Non-pigmented ciliary epithelial cell (primary cell): Measurements from ENCODE around the gene PLXNC1.
"Not testable (repeated sequence)": the region's sequence is repeated elsewhere in the genome, so short reads cannot be mapped to it uniquely, and the experiment has no call there.

Experiments used
- DNase-seq: peaks from one replicate; pipeline ENCODE4 v3.0.0-alpha.2; 2010; ENCODE audit warnings: low read depth

The PLXNC1 gene

DNA sequence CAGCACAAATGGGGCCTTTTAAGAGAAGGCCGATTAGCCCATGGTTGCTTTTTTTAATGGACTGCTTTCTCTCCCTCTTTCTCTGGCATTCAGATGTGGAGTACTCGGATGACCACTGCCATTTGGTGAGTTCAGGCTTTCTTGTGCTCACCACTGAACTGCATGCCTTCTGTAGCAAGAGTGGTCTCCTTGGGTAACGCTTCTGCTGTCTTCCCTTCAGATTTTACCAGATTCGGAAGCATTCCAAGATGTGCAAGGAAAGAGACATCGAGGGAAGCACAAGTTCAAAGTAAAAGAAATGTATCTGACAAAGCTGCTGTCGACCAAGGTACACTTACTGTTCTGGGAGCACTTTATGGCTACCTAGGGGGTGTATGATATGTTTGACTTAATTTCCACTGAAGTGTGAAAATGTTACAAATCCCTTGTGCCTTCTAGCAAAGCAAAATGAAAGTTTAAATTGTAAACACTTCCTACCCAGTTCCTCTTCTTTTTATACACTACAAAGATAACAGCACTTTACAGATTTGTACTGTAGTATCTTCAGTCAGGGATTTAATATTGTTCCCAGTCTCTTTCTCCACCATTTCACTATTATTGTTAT lies 148.8 kb downstream of the PLXNC1 start:
- DNase-seq = no peak

GRCh38 chr12:94297876-94298505 lies 149.6 kb downstream of the PLXNC1 start:
- no peak for DNase-seq

DNA sequence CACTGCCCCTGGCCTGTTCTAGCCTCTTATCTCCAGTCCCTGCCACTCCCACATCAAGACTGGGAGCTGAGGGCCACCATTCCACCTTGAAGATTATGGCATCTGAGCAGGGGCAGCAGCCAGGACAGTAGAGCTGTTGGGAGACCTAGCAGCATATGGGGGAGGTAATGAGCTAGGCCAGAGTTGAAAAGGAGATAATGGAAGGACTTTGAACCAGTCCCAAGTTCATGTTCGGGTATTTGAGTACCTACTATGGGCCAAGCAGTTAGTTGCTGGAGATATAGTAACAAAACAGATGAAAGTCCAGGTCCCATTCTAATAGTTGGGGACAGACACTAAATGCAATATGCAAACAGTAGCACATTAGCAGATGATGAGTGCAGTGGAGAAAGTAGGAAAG lies 151.5 kb downstream of the PLXNC1 start:
- DNase-seq = no peak

- DNase-seq = no peak
These were observed 155.6 kb downstream of the PLXNC1 start for GRCh38 chr12:94304012-94304411.

GRCh38 chr12:94304566-94305061 lies 156.2 kb downstream of the PLXNC1 start:
- peak; percentile 70 for DNase-seq

- peak; percentile 59 for DNase-seq
These were observed 157.0 kb downstream of the PLXNC1 start for GRCh38 chr12:94305130-94305957.

DNA sequence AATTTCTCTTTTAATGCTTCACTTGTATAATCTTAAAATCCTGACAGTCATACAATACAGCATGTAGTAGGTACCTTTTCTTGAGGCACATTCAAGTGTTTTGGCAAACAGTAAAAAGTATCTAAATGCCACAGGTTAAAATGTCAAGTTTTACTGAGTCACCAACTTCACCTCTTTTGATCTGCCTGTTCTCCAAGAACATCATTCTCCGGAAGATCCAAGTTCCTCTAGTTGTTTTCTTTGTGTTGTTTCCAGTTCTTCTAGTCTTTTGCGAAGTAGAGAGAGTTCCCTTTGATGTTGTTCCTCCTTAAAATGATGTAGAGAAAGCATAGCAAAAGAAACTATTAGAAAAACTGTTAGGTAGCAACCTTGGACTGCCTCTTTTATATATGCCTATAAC lies 160.2 kb downstream of the PLXNC1 start:
- no peak for DNase-seq

- no peak for DNase-seq
These were observed 161.0 kb downstream of the PLXNC1 start for GRCh38 chr12:94309373-94309772.

DNA sequence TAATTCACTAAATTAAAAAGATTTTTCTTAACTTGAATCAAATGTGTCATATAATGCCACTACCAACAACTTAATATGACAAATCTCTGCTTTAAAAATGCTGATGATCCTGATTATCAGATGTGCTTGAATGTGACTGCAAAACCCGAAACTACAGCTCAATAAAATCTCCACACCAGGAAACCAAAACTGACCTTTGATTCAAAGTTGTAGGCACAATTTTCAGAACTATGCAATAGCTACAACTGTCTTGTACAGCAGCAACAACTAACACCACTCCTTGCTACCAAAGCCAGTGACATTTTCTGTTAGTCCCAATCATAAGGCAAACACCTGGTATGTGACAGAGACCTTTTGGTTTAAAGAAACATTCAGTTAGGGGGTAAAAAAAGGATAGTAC lies 164.0 kb downstream of the PLXNC1 start:
- DNase-seq = no peak

DNA sequence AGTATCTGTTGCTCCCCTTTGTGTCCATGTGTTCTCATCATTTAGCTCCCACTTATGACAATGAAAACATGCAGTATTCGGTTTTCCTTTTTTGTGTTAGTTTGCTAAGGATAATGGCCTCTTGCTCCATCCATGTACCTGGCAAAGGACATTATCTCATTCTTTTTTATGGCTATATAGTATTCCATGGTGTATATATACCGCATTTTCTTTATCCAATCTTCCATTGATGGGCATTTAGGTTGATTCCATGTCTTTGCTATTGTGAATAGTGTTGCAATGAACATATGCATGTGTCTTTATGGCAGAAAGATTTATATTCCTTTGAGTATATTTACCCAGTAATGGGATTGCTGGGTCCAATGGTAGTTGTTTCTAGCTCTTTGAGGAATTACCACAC lies 168.2 kb downstream of the PLXNC1 start:
- DNase-seq = not testable (repeated sequence)

GRCh38 chr12:94318181-94318580 lies 169.8 kb downstream of the PLXNC1 start:
- no peak for DNase-seq

- DNase-seq = no peak
These were observed 171.7 kb downstream of the PLXNC1 start for GRCh38 chr12:94320109-94320508.

- no peak for DNase-seq
These were observed 174.0 kb downstream of the PLXNC1 start for GRCh38 chr12:94322346-94322745.

DNA sequence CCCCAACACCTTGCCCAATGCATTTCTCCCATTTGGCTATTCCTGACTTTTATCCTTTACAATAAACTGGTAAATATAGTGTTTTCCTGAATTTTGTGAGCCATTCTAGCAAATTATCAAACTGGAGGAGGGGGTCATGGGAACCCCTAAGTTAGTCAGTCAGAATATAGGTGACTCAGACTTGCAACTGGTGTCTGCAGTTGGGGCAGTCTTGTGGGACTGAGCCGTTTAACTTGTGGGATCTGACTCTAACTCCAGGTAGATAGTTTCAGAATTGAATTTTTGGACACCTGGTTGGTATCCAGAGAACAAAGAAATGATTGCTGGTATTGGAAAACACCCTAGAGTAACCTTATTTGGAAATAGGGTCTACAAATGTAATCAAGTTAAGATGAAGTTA lies 177.9 kb downstream of the PLXNC1 start:
- no peak for DNase-seq

DNA sequence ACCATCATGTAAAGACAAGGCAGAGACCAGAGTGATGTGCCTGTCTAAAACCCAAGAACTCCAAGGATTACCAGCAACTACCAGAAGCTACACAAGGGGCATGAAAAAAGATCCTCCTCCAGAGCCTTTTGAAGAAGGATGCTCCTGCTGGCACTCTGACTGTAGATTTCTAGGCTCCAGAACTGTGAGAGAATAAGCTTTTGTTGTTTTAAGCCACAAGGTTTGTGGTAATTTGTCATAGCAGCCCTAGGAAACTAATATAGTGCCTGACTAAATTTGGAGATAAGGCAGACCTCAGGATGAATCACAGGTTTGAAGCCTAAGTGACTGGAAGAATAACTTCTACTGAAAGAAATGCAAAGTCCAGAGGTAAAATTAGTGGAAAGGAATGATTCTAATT lies 178.3 kb downstream of the PLXNC1 start:
- DNase-seq = peak; percentile 65

DNA sequence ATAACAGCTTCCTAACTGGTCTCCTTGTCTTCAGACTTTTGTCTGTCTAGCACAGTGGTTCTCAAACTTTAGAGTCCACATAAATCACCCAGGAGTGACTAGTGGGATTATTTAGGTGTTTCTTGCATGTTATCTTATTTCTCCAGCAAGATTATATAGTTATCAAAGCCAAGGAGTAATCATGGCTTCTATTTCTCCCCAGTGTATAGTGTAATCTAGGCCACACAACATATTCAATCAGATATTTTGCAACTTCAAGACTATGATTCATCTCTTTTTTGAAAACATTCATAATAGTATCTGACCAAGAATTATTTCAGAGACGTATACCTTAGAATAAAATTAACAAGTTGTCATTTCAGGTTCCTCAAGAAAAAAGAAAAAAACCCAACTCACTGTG lies 179.4 kb downstream of the PLXNC1 start:
- DNase-seq = no peak

DNA sequence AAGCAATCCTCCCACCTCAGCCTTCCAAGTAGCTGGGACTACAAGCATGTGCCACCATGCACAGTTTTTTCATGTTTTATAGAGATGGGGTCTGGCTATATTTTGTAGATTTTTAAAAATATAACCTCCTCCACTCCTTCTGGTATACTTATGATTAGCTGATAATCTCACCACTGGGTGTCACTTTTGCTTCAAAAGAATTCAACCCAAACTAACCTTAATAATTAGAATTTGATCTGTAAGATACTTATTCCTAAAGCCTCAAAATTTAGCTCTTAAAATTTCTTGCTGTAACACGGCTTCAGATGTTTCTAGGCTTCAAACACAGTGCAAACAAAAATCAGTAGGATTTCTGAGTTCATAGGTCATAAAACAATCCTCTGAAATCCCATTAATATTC lies 181.0 kb downstream of the PLXNC1 start:
- DNase-seq = no peak

- no peak for DNase-seq
These were observed 185.0 kb downstream of the PLXNC1 start for GRCh38 chr12:94333396-94333795.

GRCh38 chr12:94336211-94336925 lies 188.0 kb downstream of the PLXNC1 start:
- peak; percentile 8 for DNase-seq

DNA sequence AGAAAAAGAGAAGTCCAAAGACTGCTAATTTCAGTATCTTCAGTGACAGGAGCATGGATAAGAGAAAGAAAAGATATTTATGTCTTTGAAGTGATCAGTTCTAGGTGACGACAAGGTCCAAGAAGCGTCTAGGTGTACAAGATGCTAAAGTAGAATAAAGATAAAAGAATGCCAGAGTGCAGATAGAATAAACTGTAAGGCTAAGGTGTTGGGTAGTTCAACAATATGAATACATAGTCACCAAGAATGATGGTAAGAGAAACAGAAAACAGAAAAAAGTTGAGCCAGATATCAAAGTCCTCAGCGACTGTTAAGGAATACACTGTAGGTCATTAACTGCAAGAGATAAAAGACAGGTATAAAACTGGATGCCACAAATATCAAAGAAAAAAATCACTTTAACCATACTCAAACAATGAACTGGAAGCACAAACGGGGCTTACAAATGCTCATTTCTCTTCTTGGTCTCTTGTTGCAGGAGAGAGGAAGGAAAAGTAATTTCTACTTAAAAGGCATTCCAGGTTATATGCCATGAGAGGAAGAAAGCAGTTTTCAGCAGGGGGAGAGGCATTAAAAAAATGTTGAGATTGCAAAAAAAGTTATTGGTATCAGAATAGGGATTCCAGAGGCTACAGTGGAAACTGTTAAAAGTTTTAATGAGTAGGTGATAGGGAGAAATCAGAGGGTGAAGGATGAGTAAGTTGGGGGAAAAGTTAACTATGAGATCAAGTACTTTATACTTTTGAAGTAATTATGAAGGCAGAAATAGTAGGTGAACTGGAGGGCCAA lies 189.8 kb downstream of the PLXNC1 start:
- DNase-seq = no peak

- no peak for DNase-seq
These were observed 192.2 kb downstream of the PLXNC1 start for GRCh38 chr12:94340573-94340972.

DNA sequence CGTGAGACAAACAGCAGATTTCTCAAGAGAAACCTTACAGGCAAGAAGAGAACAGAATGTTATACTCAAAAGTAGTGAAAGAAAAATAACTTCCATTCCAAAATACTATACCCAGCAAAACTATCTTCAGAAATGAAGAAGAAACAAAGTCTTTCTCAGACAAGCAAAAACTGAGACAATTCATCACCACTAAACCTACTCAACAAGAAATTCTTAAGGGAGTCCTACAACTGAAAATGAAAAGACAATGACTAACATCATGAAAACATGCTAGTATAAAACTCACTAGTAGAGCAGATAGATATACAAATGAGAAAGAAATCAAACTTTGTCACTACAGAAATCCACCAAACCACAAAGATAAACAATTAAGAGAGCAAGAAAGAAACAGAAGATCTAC lies 204.8 kb downstream of the PLXNC1 start:
- no peak for DNase-seq
